OCI-LY1 (cell line): ENCODE measurements around the gene GRID2.

Experiments used
- CTCF ChIP-seq: fragments of 200-600 bp; sonication (generic), shearing (Covaris generic); IDR thresholded peaks from 2 replicates; pipeline ENCODE4 v1.5.1; 2017; ENCODE audit warnings: mild to moderate bottlenecking, antibody characterized with exemption, low read length, moderate library complexity, mixed read lengths
- EZH2 ChIP-seq: fragments of 200-600 bp; sonication (generic), shearing (Covaris generic); IDR thresholded peaks from 2 replicates; pipeline ENCODE4 v1.8.0; 2017; ENCODE audit warnings: borderline replicate concordance, mixed run types, mild to moderate bottlenecking, antibody characterized with exemption, low read length, moderate library complexity, mixed read lengths

GRCh38 chr4:93221771-93222170 is 918.0 kb downstream of the GRID2 start:
- TF ChIP-seq CTCF = no peak
- TF ChIP-seq EZH2 = no peak
